HG03457 (cell line): ENCODE measurements around the gene MIPOL1.

Experiments used
- ATAC-seq: cut with Tn5 transposase; IDR thresholded peaks from one replicate; pipeline ENCODE4 v1.9.1; 2021; ENCODE audit warnings: moderate number of reproducible peaks; ENCODE audit not compliant: unreplicated experiment

The MIPOL1 gene

DNA sequence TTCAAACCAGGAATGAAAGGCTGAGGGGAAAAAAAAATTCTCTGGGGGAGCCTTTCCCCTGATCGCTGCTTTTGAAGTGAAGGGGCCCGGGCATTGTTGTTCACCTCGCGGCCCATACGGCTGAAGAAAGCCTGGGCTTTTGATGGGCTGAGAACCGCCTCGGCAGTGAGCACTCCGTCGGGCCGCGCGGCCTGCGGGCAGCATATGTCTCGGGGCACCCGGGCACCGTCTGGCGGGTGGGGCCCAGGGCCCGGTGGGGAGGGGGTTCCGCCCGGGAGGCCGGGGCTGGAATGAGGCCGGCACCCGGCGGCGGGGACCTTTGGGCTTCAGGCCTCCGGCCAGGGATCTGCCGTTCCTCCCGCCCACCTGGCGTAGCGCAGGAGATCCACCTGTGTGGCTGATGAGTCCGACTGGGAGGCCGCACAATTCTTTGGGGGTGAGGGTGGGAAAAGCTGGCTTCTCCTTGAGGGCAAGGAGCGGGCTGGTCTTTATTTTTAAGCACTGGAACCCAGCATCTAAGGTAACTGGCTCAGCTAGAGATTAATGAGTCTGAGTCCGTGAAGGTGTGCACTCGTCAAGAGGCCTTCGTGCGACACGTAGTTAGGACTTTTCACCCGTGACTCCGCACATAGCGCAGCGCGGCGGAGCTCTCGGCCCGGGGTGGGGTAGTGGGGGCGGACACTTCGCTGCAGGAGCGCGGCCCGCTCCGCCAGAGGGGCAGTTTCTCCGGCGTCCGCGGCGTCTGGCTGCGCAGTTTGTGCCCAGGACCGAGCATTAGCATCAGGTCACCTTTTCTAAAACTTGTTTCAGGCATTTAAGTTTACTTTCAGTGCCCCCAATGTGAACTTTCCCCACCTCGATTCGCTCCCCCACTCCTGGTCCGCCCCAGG, 386.7 kb downstream of the MIPOL1 start:
- no peak for ATAC-seq

DNA sequence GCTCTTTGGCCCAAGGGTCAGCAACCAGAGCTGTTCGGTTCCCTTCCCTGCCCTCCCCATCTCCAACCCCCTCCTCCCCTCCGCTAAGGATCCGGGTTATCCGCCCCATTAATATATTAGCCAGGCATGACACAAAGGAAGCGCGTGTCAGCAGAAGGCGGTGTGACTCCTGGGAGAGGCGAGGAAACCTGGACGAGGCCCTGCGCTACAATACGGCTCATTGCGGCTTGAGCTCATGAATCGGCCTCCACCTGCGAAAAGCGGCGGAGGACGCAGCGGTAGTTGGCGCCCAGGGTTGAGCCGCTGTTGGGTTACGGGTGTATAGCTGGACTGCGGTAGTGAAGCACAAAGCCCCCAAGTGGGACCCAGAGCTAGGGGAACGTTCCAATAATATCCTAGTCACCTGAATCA, 387.4 kb downstream of the MIPOL1 start:
- ATAC-seq = no peak

DNA sequence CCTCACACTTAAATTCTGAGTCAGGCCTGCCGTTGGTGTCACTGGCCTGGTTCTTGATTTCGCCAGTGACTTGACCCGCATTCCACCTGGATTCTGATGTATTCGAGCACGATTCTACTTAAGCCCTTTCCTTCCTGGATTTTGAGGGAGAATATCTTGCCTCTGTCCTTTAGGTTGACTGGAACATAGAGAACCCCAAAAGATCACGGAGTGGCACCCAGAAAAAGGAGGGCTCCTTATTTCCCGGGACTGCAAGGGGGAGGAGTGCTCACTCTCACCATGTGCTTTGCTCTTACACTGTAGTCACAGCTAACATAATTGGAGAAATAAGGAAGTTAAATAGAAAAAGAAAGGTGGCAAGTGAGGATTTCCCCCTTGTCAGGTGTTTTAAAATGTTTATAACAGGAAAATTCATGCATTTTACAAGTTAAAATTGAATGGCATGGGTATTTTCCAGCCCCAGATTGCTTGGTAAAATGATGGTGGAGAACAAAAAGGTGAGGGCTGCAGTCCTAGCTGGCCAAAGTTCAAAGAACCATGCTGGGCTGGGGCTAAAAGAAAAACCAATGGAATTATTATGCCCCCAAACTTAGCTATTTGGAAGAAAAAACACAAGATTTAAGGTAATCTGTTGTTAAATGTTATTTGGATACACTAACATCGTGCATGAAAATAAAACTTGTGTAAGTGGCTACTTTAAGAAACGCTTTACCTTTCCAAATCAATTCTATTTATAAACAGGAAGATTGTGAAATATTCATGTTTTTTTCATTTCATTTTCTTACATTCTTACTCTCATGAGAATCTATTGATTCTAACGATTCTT, 388.4 kb downstream of the MIPOL1 start:
- no peak for ATAC-seq

DNA sequence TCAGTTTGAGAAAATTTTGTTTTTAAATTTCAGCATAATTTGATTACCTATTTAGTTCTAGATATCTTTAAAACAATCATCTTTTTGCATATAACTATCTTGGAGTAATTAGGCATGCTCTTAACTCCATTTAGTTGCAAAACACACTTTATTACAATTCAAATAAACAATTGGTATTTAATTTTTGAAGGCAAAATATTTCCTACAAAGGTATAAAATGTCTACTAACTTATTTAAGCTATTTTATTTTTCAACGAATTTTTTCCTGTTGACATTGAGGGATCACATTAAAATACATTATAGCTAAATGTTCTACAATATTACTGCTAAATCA, 389.0 kb downstream of the MIPOL1 start:
- ATAC-seq = no peak

DNA sequence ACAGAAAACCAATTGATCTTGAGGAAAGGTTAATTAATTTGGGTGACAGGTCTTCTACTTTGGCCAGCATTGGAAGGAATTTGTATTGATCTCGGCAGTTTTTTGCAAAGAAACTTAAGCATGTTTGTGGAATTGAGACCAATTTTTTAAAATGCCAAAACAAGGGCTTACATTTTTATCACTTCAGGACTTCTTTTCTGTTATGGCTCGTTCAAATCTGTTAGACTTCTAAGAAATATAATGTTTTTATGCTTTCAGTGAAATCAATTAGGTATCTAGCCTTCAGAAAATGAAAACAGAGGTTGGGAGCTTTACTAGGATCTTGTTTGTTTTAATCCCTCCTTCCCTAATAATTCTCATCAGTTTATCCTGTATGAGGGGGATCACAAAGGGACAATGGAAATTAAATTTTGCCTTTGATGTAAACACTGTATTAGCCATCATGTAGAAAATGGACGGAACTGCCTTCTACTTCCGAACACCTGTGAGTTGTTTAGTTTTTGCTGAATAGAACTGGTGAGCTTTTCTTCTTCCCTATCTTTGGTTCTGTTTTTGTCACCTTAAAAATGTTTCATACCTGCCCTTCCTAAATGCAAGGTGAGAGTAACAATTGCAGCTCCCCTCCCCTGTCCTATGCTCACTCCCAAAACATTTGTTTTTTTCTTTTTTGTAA, 389.5 kb downstream of the MIPOL1 start:
- ATAC-seq = no peak

DNA sequence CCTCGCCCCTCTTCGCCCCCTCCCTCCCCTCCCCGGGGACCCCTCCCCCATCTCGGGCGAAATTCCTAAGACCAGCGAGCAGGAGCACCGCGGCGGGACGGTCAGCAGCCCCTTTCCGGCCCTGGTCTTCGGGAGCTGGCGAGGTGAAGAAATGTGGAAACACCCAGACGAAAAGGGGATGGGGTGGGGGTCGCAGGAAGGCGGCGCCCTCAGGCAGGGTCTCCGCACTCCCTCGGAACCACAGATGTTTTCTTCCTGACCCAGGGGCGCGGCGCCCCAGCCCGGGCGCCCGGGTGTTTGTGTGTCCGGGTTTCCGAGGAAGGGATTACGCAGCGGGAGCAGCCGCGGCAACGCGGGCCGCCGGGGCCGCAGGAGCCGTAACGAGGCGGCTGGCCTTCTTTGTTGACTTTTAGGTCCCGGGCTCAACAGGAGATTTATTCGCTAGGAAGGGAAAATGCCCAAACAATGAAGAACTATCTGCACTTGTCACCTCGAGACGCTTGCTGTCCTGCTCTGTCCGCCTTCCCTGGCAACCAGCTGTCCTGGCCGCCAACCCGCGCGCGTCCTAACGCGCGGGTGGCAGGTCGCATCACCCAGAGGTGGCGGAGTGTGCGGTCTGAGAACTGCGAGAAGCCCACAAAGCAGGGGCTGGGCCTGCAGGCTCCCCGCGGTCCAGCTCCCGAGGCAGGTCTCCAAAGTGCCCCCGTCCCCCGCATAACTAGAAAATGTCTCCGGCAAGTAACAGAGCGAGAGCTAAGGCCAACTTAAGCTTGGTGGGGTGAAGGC, 390.3 kb downstream of the MIPOL1 start:
- ATAC-seq = no peak

DNA sequence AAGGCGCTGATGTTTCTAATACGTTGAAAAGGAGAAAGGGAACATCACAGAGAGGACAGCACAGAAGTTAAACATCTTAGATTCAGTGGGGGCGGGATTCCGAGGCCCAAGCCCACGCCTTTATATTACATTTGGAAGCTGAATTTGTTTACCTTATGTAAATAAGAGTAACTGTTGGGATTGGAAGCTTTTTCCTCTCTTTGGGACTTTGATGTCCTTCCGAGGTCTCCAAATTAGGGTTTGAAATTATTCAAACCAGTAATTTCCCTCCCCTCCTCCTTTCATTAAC, 390.9 kb downstream of the MIPOL1 start:
- ATAC-seq = no peak

DNA sequence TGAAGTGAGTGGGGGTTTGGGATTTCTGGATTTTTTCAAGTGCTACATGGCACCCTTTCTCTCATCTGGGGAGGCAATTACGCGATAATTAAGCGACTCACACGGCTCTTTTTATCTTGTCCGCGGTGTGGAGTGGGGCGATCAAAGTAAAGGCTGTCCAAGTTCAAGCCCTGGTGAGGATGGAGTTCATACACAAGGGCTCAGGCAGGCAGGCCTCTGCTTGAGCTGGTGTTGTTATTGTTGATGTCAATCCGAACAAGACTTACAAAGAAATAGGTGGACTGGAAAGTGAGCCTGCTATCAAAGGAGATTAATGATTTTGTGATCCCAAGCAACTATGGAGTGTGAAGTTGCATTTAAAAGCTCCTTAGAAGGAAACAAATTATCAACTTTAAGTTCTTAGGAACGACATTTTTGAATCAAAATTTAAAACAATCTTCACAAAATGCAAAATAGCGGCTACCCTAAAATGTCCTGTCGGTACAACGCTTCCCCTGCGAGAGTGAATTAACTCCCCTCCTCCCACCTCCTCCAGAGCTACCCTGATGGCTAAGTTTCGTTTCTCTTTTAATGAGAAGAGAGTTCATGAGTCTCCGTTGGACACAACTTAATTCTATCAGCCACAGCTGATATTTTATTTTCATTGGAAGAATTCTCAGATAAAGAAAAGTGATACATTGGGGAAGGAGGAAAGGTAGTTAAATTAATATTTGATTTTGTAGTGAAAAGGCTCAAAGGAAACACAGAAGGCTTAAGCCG, 391.4 kb downstream of the MIPOL1 start:
- ATAC-seq = no peak

DNA sequence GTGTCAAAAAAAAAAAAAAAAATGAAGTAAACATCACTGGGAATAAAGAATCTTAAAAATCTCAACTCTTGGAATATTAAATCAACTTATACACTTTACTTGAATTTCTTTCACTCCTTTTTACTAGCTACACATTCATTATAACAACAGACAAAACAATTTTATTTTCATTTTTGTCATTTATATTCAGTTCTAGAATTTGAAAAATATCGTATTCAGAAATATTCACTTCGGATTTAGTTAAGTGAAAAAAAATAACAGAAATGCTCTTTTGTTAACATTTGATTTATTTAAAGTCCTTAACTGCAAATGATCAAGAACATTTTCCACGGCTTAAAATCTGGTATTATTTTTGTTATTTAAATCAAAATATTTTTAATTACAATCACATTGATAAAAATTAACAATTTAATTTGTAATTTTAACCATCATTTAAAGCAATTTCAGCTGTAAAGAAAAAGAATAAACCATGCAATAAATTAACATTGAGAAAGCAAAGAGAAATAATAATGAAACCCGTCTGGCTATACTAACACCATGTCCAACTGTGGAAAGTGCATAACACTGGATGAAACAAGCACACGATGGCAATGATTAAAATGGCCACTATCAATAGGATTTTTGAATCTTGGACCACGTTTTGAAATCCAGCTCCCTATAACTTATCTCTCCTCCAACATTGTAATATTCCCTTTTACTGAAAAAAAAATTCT, 392.1 kb downstream of the MIPOL1 start:
- no peak for ATAC-seq

DNA sequence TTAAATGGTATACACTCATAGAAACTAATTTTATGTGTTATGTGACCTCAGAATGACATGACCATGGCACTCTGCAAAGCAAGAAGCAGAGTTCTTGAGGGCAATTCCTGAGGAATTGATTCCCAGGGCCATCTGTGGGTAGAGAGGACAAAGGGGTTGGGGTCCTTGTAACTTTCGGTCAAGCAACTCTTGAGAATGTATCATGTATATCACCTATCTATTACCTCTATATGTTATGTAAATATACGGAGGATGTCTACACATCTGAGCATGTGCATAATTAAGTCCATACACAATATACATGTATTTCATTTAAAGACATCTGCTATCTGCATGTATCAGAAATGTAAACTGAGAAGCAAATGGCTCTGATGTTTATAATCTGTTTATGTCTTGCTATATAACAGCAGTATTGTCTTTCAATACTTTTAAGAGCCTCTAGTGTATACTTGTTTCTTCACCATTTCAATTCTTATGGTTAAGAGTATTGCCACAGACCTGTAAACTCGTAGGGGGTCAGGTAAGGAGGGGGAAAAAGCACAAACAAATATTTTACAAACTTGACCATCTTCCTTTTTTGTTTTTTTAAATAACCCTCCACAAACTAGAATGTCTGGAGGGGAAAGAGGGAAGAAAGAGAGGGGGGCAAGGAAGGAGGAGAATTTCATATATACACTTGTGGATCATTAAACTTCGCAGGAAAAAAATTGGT, 392.8 kb downstream of the MIPOL1 start:
- no peak for ATAC-seq

DNA sequence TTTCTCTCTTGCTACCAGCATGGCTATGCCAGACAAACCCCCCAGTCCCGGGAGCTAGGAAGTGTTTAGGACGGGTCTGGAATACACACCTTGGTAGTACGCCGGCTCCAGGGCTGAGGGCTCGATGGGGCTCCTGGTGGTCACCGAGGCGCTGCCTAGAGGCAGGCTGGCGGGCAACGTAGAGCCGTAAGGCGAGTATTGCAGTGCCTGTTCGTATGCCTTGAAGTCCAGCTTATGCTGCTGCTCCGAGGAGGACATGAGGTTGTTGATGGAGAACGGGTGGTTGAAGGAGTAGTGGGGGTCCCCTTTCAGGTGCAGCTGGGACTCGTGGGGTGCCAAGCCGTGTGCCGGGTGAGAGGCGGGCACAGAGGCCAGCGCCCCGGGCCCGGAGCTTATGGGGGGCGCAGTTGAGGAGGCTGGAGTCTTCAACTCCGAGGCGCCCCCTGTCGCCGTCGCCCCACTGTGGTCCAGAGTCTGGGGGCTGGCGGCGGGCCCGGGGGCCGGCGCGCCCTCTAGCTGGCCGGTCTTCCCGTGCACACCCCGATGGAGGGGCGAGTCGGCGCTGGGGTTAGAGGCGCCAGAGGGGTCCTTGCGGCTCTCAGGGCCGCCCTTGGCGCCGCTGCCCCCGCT, 393.7 kb downstream of the MIPOL1 start:
- no peak for ATAC-seq

DNA sequence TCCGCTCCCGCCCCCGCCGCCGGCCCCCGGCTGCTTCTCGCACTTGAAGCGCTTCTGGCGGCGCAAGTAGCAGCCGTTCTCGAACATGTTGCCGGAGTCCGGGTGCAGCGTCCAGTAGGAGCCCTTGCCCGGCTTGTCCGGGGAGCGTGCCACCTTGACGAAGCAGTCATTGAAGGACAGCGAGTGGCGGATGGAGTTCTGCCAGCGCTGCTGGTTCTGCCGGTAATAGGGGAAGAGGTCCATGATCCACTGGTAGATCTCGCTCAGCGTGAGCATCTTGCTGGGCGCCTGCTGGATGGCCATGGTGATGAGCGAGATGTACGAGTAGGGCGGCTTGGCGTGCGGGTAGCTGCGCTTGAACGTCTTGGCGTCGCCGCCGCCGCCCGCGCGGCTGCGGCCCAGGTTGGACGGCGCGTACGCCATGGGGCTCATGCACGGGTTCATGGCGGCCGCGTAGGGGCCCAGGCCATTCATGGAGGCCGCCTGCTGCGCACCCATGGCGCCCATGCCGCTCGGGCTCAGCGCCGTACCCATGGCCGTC, 394.3 kb downstream of the MIPOL1 start:
- no peak for ATAC-seq

DNA sequence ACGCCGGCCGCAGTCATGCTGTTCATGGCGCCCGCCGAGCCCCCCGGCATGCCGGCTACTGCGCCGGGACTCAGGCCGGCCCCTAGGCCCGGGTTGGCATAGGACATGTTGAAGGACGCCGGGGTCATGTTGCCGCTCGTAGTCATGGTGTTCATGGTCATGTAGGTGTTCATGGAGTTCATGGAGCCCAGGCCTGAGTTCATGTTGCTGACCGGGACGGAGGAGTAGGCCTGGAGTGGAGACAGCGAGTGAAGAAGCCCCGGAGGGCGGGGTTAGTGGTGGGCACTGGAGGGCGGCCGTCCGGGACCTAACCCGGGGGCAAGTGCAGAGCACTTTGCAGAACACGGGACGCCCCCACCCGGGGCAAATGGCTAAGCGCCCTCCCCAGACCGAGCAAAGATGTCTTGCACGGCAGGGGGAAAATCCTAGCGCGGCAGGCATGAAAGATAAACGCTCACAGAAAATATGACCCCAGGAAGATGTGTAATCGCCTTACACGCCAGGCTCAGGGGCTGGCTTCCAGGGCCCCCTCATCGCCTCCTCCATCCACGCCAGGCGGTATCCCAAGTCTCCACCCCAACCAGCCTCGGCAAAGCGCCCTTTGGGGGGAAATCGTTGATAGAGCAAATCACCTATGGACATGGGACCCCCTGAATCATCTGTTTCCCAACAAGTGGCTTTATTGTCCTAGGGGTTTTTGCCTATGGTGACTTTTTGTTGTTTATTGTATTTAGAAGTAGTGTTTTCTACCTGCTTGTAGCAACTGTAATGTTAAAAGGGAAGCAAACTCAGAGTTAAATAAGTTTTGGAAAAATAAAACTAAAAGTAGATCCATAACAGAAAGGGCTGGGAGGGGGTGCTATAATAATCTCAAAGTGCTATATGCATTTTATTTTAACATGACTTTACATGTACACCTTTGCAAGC, 395.0 kb downstream of the MIPOL1 start:
- no peak for ATAC-seq

DNA sequence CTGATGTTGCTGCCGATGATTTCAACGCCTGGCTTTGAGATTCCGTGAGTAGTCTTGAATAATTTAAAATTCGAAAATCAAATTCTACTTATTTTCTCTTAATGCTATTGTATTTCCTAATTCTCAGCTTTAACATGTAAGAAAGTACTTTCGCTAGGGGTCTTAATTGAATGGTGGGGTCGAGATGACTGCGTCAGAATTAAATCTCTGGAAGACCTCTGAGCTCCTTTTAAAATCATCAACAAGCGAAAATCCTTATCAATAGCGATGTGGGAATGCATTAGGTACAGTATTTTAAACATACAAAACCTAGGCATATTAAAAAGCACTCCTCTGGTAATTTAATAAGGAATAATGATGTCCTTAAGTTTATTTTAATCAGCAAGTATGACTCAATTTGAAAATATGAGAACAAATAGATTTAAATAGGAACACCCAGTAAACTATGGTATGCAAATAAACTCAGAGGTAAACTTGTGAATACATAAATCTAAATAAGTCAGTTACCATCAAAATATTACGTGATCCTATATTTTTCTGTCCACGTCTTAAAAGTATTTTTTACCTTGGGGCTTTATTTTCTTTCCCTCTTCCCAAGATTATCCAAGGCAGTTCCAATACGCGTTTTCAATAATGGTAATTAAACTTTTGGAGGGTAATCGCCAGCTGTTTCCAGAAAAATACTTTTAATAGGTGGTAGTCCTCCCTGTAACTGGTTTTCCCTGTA, 395.9 kb downstream of the MIPOL1 start:
- no peak for ATAC-seq

DNA sequence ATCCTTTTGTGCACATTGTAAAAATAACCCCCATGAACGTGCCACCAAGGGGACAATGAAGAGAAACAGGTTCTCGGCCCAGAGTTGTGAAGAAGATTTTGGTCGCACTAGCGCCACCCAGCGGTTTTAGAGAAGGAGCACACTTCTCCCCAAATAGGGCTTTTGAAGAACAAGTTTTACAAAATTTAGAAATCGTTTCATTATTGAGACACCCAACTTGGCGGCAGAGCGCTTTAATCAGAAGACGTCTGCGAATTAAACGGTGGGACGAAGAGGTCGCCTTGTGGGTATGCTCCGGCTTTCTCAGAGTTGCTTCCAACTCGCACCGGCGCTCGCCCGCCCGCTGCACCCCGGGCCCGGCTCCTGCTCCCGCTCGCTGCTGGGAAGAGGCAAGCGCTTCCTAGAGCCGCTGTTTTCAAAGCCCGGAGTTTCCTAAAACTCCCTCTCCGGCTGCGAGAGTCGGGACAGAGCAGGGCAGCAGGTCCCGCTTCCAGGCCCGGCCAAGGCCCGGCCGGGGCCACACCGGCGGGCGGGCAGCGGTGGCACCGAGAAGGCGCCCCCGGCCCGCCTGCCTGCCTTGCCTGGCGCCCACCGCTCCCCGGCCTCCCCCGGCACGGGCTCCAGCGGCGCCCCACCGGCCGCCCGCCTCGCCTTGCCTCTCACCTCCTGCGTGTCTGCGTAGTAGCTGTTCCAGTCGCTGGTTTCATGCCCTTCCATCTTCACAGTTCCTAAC, 396.7 kb downstream of the MIPOL1 start:
- ATAC-seq = no peak
